Natural killer cell (primary cell): ENCODE data around the gene PPP2R3B. TPM values are rescaled to one million over a fixed set of nuclear protein-coding genes. Genes with fewer than 3 reads are reported as not detected.
"Not testable (repeated sequence)": the region's sequence is repeated elsewhere in the genome, so short reads cannot be mapped to it uniquely, and the experiment has no call there.

ENCODE experiments used
- ATAC-seq, 3 donors: fragments of 150-1000 bp in 2 of 3; fragments of 200-7000 bp in 1 of 3; cut with Tn5 transposase; 1 replicate in 1 of 3; 2 replicates in 2 of 3; pipeline ENCODE4 v1.10.0; 2021; ENCODE audit warnings: mild to moderate bottlenecking in 2 of 3, moderate library complexity in 2 of 3
- DNase-seq, 2 donors: peaks; one replicate each; pipeline versions ENCODE4 v3.0.0 to v3.0.0-alpha.2; 2013 to 2021; ENCODE audit warnings: mixed read lengths in 1 of 2
- H3K27ac ChIP-seq: one replicate; pipeline ENCODE4 v1.5.1; 2013; ENCODE audit warnings: mild to moderate bottlenecking, low read length
- H3K27me3 ChIP-seq: one replicate; pipeline ENCODE4 v1.6.1; 2013; ENCODE audit warnings: low read length; ENCODE audit not compliant: control insufficient read depth, insufficient read depth
- H3K36me3 ChIP-seq: one replicate; pipeline ENCODE4 v1.6.1; 2013; ENCODE audit warnings: low read length; ENCODE audit not compliant: control insufficient read depth, insufficient read depth
- H3K4me1 ChIP-seq: one replicate; pipeline ENCODE4 v1.6.1; 2013; ENCODE audit warnings: low read length; ENCODE audit not compliant: control insufficient read depth, insufficient read depth
- H3K4me3 ChIP-seq: one replicate; pipeline ENCODE4 v1.5.1; 2013; ENCODE audit warnings: low read length
- H3K9me3 ChIP-seq: one replicate; pipeline ENCODE4 v1.6.1; 2013; ENCODE audit warnings: low read length; ENCODE audit not compliant: control insufficient read depth, insufficient read depth
- H3K27ac Mint-ChIP-seq, 2 donors: one replicate each; pipeline ENCODE4 v1.8.0; 2022; ENCODE audit warnings: mild to moderate bottlenecking in 2 of 2, mixed read lengths in 2 of 2, moderate library complexity in 1 of 2
- H3K27me3 Mint-ChIP-seq, 2 donors: one replicate each; pipeline ENCODE4 v1.8.0; 2022; ENCODE audit warnings: low read depth in 2 of 2, mixed read lengths in 2 of 2
- H3K36me3 Mint-ChIP-seq: one replicate; pipeline ENCODE4 v1.8.0; 2022; ENCODE audit warnings: mixed read lengths
- H3K4me1 Mint-ChIP-seq, 2 donors: one replicate each; pipeline ENCODE4 v1.8.0; 2022; ENCODE audit warnings: mixed read lengths in 2 of 2
- H3K4me3 Mint-ChIP-seq: one replicate; pipeline ENCODE4 v1.8.0; 2022; ENCODE audit warnings: mild to moderate bottlenecking, moderate library complexity, mixed read lengths
- H3K9me3 Mint-ChIP-seq, 2 donors: one replicate each; pipeline ENCODE4 v1.8.0; 2022; ENCODE audit warnings: mixed read lengths in 2 of 2
- WGBS: methylation state at CpG from one replicate; pipeline ENCODE4 v1.1.7; 2013; ENCODE audit warnings: missing lambda C conversion rate; ENCODE audit not compliant: insufficient coverage; 5-methylcytosine and 5-hydroxymethylcytosine counted together
- intact Hi-C: fragments of 100-400 bp; cut with micrococcal nuclease; formaldehyde crosslinking; loops from one replicate; pipeline ENCODE4 v1.14.2; 2022
- total RNA-seq, 4 donors: library from RNA; stranded (reverse); fragments of 120-200 nt in 1 of 4; gene quantifications; one replicate each; pipeline versions ENCODE4 v1.2.3 to v1.2.4, GENCODE V29; 2013 to 2022
- TF ChIP-seq, protein P1 (sequence below): fragments of 200-600 bp; IDR thresholded peaks from one replicate; pipeline ENCODE4 v1.8.0; 2022; ENCODE audit warnings: antibody characterized with exemption

The PPP2R3B gene
- total RNA-seq, 3 donors from 2014 or later (not counting 1 experiment from before 2014, with no cell fraction given), result 14.0 to 19.4 (median 14.6) TPM

DNA sequence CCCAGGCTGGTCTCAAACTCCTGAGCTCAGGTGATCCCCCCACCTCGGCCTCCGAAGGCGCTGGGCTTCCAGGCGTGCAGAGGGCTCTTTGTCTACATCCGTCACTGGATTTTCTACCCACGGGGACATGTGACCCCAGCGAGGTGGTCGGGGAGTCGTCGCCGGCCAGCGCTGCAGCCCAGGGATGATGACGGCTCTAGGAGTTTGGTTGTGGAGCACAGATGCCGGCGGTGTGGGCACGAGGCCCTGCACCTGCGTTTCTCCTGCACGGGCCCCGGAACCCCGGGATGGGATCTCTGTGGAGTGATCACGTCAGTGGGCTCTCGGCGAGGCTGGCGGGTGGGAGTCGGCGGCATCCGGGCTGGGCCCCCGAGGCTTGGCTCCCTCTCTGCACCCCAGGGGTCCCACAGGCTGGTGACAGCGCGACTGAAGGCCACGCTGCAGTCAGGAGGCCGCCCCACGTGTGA, 59.0 kb downstream of the PPP2R3B start:
- Histone ChIP-seq H3K9me3 (no peaks in the 10 kb centered on the region), H3K4me3 (no peak overlapping the region), H3K36me3 (no peaks in the 10 kb centered on the region), H3K27me3 (peaks cover 14% of the 10 kb centered on the region), H3K4me1 (peaks cover 36% of the 10 kb centered on the region), H3K27ac (no peak overlapping the region)
- Mint-ChIP-seq H3K27ac (no peak overlapping the region), H3K27me3 (no peaks in the 10 kb centered on the region), H3K36me3 (no peaks in the 10 kb centered on the region), H3K9me3 (no peaks in the 10 kb centered on the region), H3K4me1 (peaks cover 8 to 9% of the 10 kb centered on the region in 2 donors), H3K4me3 (no peak overlapping the region)
- no peak for DNase-seq
- no peak for ATAC-seq
- TF ChIP-seq, protein P1, sequence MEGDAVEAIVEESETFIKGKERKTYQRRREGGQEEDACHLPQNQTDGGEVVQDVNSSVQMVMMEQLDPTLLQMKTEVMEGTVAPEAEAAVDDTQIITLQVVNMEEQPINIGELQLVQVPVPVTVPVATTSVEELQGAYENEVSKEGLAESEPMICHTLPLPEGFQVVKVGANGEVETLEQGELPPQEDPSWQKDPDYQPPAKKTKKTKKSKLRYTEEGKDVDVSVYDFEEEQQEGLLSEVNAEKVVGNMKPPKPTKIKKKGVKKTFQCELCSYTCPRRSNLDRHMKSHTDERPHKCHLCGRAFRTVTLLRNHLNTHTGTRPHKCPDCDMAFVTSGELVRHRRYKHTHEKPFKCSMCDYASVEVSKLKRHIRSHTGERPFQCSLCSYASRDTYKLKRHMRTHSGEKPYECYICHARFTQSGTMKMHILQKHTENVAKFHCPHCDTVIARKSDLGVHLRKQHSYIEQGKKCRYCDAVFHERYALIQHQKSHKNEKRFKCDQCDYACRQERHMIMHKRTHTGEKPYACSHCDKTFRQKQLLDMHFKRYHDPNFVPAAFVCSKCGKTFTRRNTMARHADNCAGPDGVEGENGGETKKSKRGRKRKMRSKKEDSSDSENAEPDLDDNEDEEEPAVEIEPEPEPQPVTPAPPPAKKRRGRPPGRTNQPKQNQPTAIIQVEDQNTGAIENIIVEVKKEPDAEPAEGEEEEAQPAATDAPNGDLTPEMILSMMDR, result no peak
- 94% methylated on average over 33 of the region's 33 CpGs for WGBS
- intact Hi-C loops, result no loop called here

DNA sequence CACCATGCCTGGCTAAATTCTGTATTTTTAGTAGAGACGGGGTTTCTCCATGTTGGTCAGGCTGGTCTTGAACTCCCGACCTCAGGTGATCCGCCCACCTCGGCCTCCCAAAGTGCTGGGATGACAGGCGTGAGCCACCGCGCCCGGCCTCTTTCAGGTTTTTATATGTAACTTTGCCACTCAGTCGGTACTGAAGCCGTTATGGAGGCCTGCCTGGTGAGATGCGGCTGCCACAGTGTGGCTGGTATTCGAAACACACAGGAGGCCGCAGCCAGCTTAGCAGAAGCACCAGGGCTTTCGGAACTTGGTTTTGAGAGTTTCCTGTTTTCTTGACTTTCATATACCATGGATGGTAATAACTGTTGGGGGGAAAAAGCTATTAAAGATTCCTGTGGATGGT, 62.0 kb downstream of the PPP2R3B start:
- H3K9me3 Mint-ChIP-seq, H3K4me3 ChIP-seq, H3K36me3 Mint-ChIP-seq, intact Hi-C loops, H3K36me3 ChIP-seq, H3K27me3 Mint-ChIP-seq, H3K27ac ChIP-seq, H3K27ac Mint-ChIP-seq, H3K9me3 ChIP-seq, H3K4me3 Mint-ChIP-seq, ATAC-seq, H3K27me3 ChIP-seq: not testable (repeated sequence)
- peak in 1 of 2 donors; percentile 60 for DNase-seq
- 36% methylated on average over 14 of the region's 14 CpGs for WGBS
- peaks cover 13 to 20% of the 10 kb centered on the region in 2 donors for H3K4me1 Mint-ChIP-seq
- H3K4me1 ChIP-seq, result peaks cover 36% of the 10 kb centered on the region

DNA sequence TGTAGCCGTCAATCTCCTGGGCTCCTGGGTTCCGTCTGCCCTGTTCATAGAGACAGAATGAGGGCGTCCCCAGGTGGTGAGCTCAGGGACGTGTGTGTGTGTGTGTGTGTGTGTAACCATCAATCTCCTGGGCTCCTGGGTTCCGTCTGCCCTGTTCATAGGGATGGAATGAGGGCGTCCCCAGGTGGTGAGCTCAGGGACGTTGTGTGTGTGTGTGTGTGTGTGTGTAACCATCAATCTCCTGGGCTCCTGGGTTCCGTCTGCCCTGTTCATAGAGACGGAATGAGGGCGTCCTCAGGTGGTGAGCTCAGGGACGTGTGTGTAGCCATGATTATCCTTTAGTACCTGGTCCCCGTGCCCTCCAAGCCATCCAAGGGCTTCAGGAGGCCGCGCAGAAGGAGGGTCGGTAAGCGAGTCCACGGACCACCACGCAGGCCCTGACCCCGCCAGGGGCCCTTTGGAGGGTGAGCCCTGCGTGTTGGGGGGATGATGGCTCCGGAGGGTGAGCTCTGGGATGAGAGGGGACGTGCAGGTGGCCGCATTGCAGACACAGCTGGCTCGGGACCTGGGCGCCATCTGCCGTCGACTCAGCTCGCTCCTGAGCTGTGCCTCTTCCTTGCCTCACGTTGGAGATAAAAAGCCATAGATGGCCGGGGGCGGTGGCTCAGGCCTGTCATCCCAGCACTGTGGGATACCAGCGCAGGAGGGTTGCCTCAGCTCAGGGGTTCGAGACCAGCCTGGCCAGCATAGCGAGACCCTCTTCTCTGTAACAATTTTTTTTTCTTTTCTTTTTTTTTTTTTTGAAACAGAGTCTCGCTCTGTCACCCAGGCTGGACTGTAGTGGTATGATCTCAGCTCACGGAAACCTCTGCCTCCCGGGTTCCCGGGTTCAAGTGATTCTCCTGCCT, 62.7 kb downstream of the PPP2R3B start:
- intact Hi-C loops, result no loop called here
- TF ChIP-seq, protein P1, result no peak
- Histone ChIP-seq H3K9me3 (no peaks in the 10 kb centered on the region), H3K4me1 (peaks cover 40% of the 10 kb centered on the region), H3K36me3 (no peaks in the 10 kb centered on the region), H3K4me3 (no peak overlapping the region), H3K27ac (no peak overlapping the region), H3K27me3 (no peaks in the 10 kb centered on the region)
- no peak overlapping the region for H3K4me3 Mint-ChIP-seq
- peak in 1 of 3 donors; percentile 1 for ATAC-seq
- no peaks in the 10 kb centered on the region for H3K9me3 Mint-ChIP-seq
- peak overlapping the region; percentile 85 to 94 for H3K27ac Mint-ChIP-seq
- no peaks in the 10 kb centered on the region for H3K27me3 Mint-ChIP-seq
- WGBS, result 68% methylated on average over 34 of the region's 38 CpGs
- H3K4me1 Mint-ChIP-seq, result peaks cover 13 to 20% of the 10 kb centered on the region in 2 donors
- no peaks in the 10 kb centered on the region for H3K36me3 Mint-ChIP-seq
- peak in 1 of 2 donors; percentile 73 for DNase-seq

DNA sequence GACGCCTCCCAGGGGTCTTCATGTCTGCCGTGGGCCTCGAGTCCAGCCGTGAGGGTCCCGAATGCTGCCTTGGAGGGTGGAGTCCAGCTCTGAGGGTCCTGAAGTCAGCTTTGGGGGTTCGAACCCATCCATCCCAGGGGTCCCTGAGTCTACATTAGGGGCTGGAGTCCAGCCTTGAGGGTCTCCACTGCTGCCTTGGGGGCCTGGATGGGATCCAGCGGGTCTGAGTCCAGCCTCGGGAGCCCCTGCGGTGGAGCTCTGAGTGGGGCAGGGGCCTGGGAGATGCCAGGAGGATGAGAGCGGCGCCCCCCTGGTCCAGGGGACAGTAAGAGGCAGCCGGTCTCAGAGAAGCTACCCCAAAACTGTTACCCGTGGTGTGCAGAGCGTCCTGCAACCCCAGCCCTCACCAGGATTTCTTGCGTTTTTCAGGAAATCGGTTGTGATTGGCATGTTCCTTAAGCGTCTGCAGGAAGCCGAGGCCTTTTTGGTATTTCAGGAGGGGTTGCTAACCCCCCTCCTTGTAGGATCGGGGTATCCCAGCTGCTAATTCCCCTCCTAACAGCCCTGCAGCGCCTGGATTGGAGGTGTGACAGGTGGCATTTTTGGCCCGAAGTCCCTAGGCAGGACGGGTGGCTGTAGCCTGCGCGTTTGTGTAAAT, 66.5 kb downstream of the PPP2R3B start:
- Histone ChIP-seq H3K36me3 (peaks cover 4% of the 10 kb centered on the region), H3K4me1 (peaks cover 57% of the 10 kb centered on the region), H3K27me3 (no peaks in the 10 kb centered on the region), H3K4me3 (peak overlapping the region; percentile 99), H3K27ac (no peak overlapping the region), H3K9me3 (no peaks in the 10 kb centered on the region)
- Mint-ChIP-seq H3K27ac (peak overlapping the region; percentile 43 to 96), H3K4me1 (peaks cover 18 to 34% of the 10 kb centered on the region in 2 donors), H3K36me3 (no peaks in the 10 kb centered on the region), H3K4me3 (peak overlapping the region; percentile 78), H3K9me3 (no peaks in the 10 kb centered on the region), H3K27me3 (no peaks in the 10 kb centered on the region)
- ATAC-seq (no peak), DNase-seq (peak; percentile 18 to 43)
- intact Hi-C loops, result no loop called here
- TF ChIP-seq, protein P1, result no peak
- WGBS, result 5% methylated on average over 21 of the region's 24 CpGs
